GM12878 (cell line): ENCODE results near the gene LIPM. TPM values are rescaled to one million over a fixed set of nuclear protein-coding genes. Genes with fewer than 3 reads are reported as not detected.

ENCODE experiments used
- ATAC-seq: fragments of 200-7000 bp; cut with Tn5 transposase; 3 replicates; pipeline ENCODE4 v1.9.1; 2020; ENCODE audit warnings: mild to moderate bottlenecking, moderate library complexity
- BruUV-seq: library from RNA; stranded (reverse); fragments of 400-500 nt; replicated peaks from 2 replicates; lab custom pipeline; 2021; lab: Mats Ljungman, UMichigan
- CTCF ChIA-PET: fragments of 300-600 bp; sonication (Branson Sonifier 250); formaldehyde crosslinking; extraction: SDS; loops from one replicate; lab custom pipeline; 2021; ENCODE audit warnings: inconsistent platforms; lab: Yijun Ruan, JAX
- POLR2A ChIA-PET: fragments of 350-600 bp; formaldehyde crosslinking; extraction: SDS; loops from one replicate; lab custom pipeline; 2021; ENCODE audit warnings: inconsistent platforms; lab: Charles Lee
- RAD21 ChIA-PET: fragments of 300-600 bp; sonication (Branson Sonifier 250); formaldehyde crosslinking; loops from one replicate; lab custom pipeline; 2023; ENCODE audit warnings: antibody characterized with exemption; ENCODE audit not compliant: unreplicated experiment; lab: Charles Lee
- SMC1A ChIA-PET: fragments of 300-600 bp; sonication (Branson Sonifier 250); formaldehyde crosslinking; loops from one replicate; lab custom pipeline; 2023; ENCODE audit not compliant: unreplicated experiment, uncharacterized antibody; lab: Charles Lee
- DNase-seq: peaks from one replicate; pipeline ENCODE4 v3.0.0-alpha.2; 2011; ENCODE audit warnings: low read depth, low spot score
- FAIRE-seq: peaks from 3 replicates; lab custom pipeline; 2011; peaks lifted over from hg19 to GRCh38; lab: Jason Lieb, UNC
- H2AFZ ChIP-seq: 2 replicates; pipeline ENCODE4 v1.6.0; 2011; ENCODE audit warnings: low read depth, low read length, control low read depth; ENCODE audit not compliant: control insufficient read depth
- H3K27ac ChIP-seq: 2 replicates; pipeline ENCODE4 v1.5.1; 2011; ENCODE audit warnings: control low read depth; ENCODE audit not compliant: control insufficient read depth, insufficient read depth
- H3K27me3 ChIP-seq, 2 experiments: replicated peaks in 1 of 2; 2 replicates each; pipeline versions ENCODE4 v1.6.0 to v1.6.1; 2011; ENCODE audit warnings: low read length in 1 of 2; ENCODE audit not compliant: control insufficient read depth in 2 of 2, insufficient read depth in 2 of 2
- H3K36me3 ChIP-seq, 2 experiments: 2 replicates each; pipeline ENCODE4 v1.5.1; 2011; ENCODE audit warnings: low read length in 1 of 2; ENCODE audit not compliant: control insufficient read depth in 2 of 2, insufficient read depth in 2 of 2
- H3K4me1 ChIP-seq: 2 replicates; pipeline ENCODE4 v1.6.1; 2011; ENCODE audit warnings: mild to moderate bottlenecking, low read length, moderate library complexity, mixed read lengths; ENCODE audit not compliant: control insufficient read depth, insufficient read depth
- H3K4me2 ChIP-seq: 2 replicates; pipeline ENCODE4 v1.6.0; 2011; ENCODE audit warnings: control low read depth; ENCODE audit not compliant: control insufficient read depth, insufficient read depth
- H3K4me3 ChIP-seq: fragments of 200-600 bp; sonication (generic); 2 replicates; pipeline ENCODE4 v1.5.1; 2016
- H3K79me2 ChIP-seq: 2 replicates; pipeline ENCODE4 v1.6.0; 2011; ENCODE audit warnings: low read length; ENCODE audit not compliant: control insufficient read depth, insufficient read depth
- H3K9ac ChIP-seq: 2 replicates; pipeline ENCODE4 v1.8.0; 2011; ENCODE audit warnings: low read length, control low read depth, mixed read lengths; ENCODE audit not compliant: control insufficient read depth, insufficient read depth
- H3K9me3 ChIP-seq: replicated peaks from 3 replicates; pipeline ENCODE4 v1.5.1; 2011; ENCODE audit warnings: mild to moderate bottlenecking, low read length; ENCODE audit not compliant: control insufficient read depth, insufficient read depth
- H4K20me1 ChIP-seq: 2 replicates; pipeline ENCODE4 v1.6.0; 2011; ENCODE audit not compliant: control insufficient read depth, insufficient read depth
- ATF2 ChIP-seq: IDR thresholded peaks from 2 replicates; pipeline ENCODE4 v1.6.1; 2012; ENCODE audit warnings: low read length, inconsistent platforms
- CBFB ChIP-seq: IDR thresholded peaks from 2 replicates; pipeline ENCODE4 v1.6.1; 2016; ENCODE audit warnings: antibody characterized with exemption, low read depth
- CBX3 ChIP-seq: fragments of 200-600 bp; sonication (generic); IDR thresholded peaks from 2 replicates; pipeline ENCODE4 v1.6.1; 2016; ENCODE audit warnings: low read depth, borderline replicate concordance
- CHD1 ChIP-seq: IDR thresholded peaks from 2 replicates; pipeline ENCODE4 v1.6.1; 2012; ENCODE audit warnings: low read depth, low read length, improper control_type of control experiment
- CHD4 ChIP-seq: fragments of 200-600 bp; sonication (generic); IDR thresholded peaks from 2 replicates; pipeline ENCODE4 v1.6.1; 2016; ENCODE audit warnings: mild to moderate bottlenecking
- E4F1 ChIP-seq: fragments of 450-650 bp; IDR thresholded peaks from 2 replicates; pipeline ENCODE4 v1.6.1; 2018; ENCODE audit warnings: borderline replicate concordance, mild to moderate bottlenecking; ENCODE audit not compliant: partially characterized antibody
- LARP7 ChIP-seq: fragments of 450-650 bp; IDR thresholded peaks from 2 replicates; pipeline ENCODE4 v1.6.1; 2017; ENCODE audit warnings: mild to moderate bottlenecking
- MYB ChIP-seq: fragments of 150-350 bp; IDR thresholded peaks from 2 replicates; pipeline ENCODE4 v1.6.1; 2014; ENCODE audit warnings: mild to moderate bottlenecking, low read depth, low read length, borderline replicate concordance
- NR2C2 ChIP-seq: IDR thresholded peaks from 2 replicates; pipeline ENCODE4 v1.6.1; 2011; ENCODE audit warnings: borderline replicate concordance, low read depth; ENCODE audit not compliant: control insufficient read depth, insufficient read length
- NRF1 ChIP-seq: conservative IDR thresholded peaks from 2 replicates; pipeline ENCODE4 v1.6.1; 2011; ENCODE audit warnings: mild to moderate bottlenecking, low read depth, low read length, improper control_type of control experiment
- POLR2A ChIP-seq: IDR thresholded peaks from 2 replicates; pipeline ENCODE4 v1.6.1; 2011; ENCODE audit warnings: low read depth, mild to moderate bottlenecking, low read length
- SREBF2 ChIP-seq: IDR thresholded peaks from 2 replicates; pipeline ENCODE4 v1.6.1; 2012; ENCODE audit warnings: mild to moderate bottlenecking, low read length
- SUZ12 ChIP-seq: fragments of 200-600 bp; sonication (generic); IDR thresholded peaks from one replicate; pipeline ENCODE4 v1.6.1; 2018; ENCODE audit warnings: antibody characterized with exemption, mild to moderate bottlenecking; ENCODE audit not compliant: unreplicated experiment
- TCF3 ChIP-seq: IDR thresholded peaks from 2 replicates; pipeline ENCODE4 v1.6.1; 2012; ENCODE audit warnings: low read depth, mild to moderate bottlenecking, low read length, borderline replicate concordance; ENCODE audit not compliant: insufficient read depth
- WGBS: methylation state at CpG from one replicate; pipeline ENCODE4 v1.1.6; 2016; ENCODE audit warnings: low lambda C conversion rate; ENCODE audit not compliant: insufficient replicate concordance, insufficient coverage; ENCODE audit errors: missing lambda C conversion rate; 5-methylcytosine and 5-hydroxymethylcytosine counted together
- in situ Hi-C: fragments of 300-500 bp; cut with MboI; formaldehyde crosslinking; loops from 9 replicates; pipeline ENCODE4 v1.14.3; 2018; ENCODE audit warnings: mixed read lengths
- intact Hi-C: fragments of 100-400 bp; cut with micrococcal nuclease; formaldehyde crosslinking; loops from one replicate; pipeline ENCODE4 v1.14.2; 2022; ENCODE audit not compliant: unreplicated experiment
- polyA plus RNA-seq, 11 experiments: library from polyadenylated mRNA; depleted of rRNA in 4 of 11; unstranded in 6 of 11; stranded (reverse) in 5 of 11; fragments of >200 nt; fragmentation: Nextera tagmentation in 4 of 11; fragmentation: Illumina TruSeq in 1 of 11; extraction: Ambion mirVana in 4 of 11; extraction: Trizol in 1 of 11; gene quantifications; 1 replicate in 1 of 11; 2 replicates in 10 of 11; pipeline versions ENCODE4 v1.2.1 to v1.2.3, GENCODE V29; 2011 to 2016; ENCODE audit warnings: inconsistent platforms in 2 of 11, missing spikeins in 2 of 11, low read depth in 1 of 11
- total RNA-seq, 4 experiments: library from RNA; depleted of rRNA in 3 of 4; stranded (reverse); fragments of >200 nt in 3 of 4; fragmentation: Illumina TruSeq in 1 of 4; extraction: Trizol in 1 of 4; gene quantifications; 2 replicates each; pipeline versions ENCODE4 v1.2.1 to v1.2.3, GENCODE V29; 2013 to 2021
- TF ChIP-seq, protein P1 (sequence below): fragments of 450-650 bp; IDR thresholded peaks from 2 replicates; pipeline ENCODE4 v1.6.1; 2016; ENCODE audit warnings: mild to moderate bottlenecking

The LIPM gene
- total and polyA plus RNA-seq, 10 of the 15 experiments (the other 5 are each of a cell fraction or from before 2014, with no cell fraction given): not detected

- TF ChIP-seq ATF2: 0 out of 2 replicates have a peak, but pooled peaks have one; percentile 54
- TF ChIP-seq CHD4: no peak
Observed at GRCh38 chr10:88793712-88794299, 8.7 kb upstream of the LIPM start (continued).

DNA sequence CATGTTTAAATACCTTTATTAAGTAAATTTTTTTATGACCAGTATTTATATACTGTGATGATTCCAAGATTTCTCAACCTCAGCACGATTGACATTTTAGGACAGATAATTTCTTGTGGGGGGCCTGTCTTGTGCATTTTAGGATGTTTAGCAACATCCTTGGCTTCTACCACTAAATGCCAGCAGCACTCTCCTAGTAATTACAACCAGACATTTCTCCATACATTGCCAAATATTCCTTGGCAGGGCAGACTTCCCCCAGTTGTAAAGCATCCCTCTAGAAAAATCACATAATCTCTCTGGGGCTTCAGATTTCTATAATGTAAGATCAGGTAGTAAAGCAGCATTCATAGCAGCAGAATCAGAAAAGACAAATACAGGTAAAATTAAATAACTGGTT is 7.8 kb upstream of the LIPM start:
- TF ChIP-seq NR2C2 (no peak), POLR2A (no peak), LARP7 (no peak), SUZ12 (no peak), TCF3 (no peak), CBFB (no peak), E4F1 (no peak), SREBF2 (no peak), CHD1 (no peak), CBX3 (no peak), MYB (no peak), NRF1 (no peak)
- TF ChIP-seq, protein P1, sequence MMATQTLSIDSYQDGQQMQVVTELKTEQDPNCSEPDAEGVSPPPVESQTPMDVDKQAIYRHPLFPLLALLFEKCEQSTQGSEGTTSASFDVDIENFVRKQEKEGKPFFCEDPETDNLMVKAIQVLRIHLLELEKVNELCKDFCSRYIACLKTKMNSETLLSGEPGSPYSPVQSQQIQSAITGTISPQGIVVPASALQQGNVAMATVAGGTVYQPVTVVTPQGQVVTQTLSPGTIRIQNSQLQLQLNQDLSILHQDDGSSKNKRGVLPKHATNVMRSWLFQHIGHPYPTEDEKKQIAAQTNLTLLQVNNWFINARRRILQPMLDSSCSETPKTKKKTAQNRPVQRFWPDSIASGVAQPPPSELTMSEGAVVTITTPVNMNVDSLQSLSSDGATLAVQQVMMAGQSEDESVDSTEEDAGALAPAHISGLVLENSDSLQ: no peak
- TF ChIP-seq, all 136 proteins: peak for 0
- no peak for FAIRE-seq
- no peak overlapping the region for H3K9ac ChIP-seq

More for the DNA sequence above, 7.8 kb upstream of the LIPM start:
- Histone ChIP-seq H3K27me3 (no peaks in the 10 kb centered on the region), H3K79me2 (no peaks in the 10 kb centered on the region), H3K4me2 (no peak overlapping the region), H3K36me3 (no peaks in the 10 kb centered on the region), H4K20me1 (no peaks in the 10 kb centered on the region), H2AFZ (no peak overlapping the region), H3K4me1 (peaks cover 7% of the 10 kb centered on the region; the same call in 1 of the 2 replicates), H3K4me3 (no peak overlapping the region), H3K27ac (no peak overlapping the region), H3K9me3 (no peaks in the 10 kb centered on the region)
- RAD21 ChIA-PET: interaction anchor here (1.8 kb wide), 1 partner anchor 66 kb away, joined by 6 read pairs; no protein-coding TSS in a partner anchor
- no TSS peak for BruUV-seq
- SMC1A ChIA-PET: interaction anchor here (0.9 to 1.8 kb wide), 5 partner anchors 9 to 107 kb away, joined by 3 to 12 read pairs (median 4); no protein-coding TSS in a partner anchor
- in situ Hi-C loops: no loop called here
- DNase-seq (no peak), ATAC-seq (no peak)
- intact Hi-C loops: loop anchor here (5.0 kb wide), 2 partner anchors 37 to 107 kb away; no protein-coding TSS in a partner anchor
- POLR2A ChIA-PET: no interaction called here
- CTCF ChIA-PET: interaction anchor here (1.0 to 1.4 kb wide), 3 partner anchors 15 to 30 kb away, joined by 3 to 4 read pairs (median 4); no protein-coding TSS in a partner anchor
- 61% methylated on average over 1 of the region's 1 CpG for WGBS
